ENCODE results near the gene MTX2.
"Not testable (repeated sequence)": the region's sequence is repeated elsewhere in the genome, so short reads cannot be mapped to it uniquely, and the experiment has no call there.

The MTX2 gene

DNA sequence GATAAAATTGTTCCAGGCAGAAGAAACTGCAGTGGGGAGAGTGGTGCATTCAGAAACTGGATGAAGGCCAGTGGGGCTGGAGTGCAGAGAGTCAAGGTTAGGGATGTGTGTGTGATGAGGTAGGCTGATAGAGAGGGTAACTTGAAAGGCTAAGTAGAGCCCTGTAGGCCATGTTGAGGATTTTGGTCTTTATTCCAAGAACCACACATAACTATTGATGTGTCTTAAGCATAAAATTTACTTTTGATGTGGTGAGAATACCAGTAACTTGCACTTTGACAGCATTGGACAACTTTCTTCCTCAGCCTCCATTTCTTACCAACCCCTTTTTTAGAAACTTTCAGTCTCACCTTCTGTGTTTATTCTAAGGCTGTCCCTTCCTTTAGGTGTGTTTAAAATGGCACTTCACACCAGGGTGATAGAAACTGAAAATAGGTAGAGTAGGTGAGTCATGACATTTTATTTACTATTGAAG lies 22.6 kb downstream of the MTX2 start:
- Histone ChIP-seq H3K9ac (ENCODE audit: low read length) (no peak overlapping the region), H3K27me3 (ENCODE audit: control insufficient read depth in 1 of 2, insufficient read depth in 2 of 2, low read length in 2 of 2) (no peaks in the 10 kb centered on the region)

DNA sequence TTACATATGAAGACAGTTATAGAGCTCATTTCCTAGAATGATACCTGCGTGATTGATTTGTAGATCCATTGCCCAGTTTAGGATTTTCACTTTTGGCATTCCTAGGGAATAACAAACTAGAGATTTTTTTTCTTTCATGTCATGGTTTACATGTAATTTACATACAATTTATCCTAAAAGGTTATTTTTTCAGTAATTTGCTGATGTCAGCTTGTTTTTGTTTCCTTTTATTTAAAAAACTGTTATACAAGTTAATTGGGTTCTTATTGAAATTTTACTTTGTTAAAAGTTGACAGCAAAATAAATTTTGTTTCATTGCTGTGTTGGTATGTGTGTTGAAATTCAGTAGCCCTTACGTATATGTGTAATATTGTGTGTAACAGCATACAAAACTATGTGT lies 23.4 kb downstream of the MTX2 start:
- no peak overlapping the region for H3K9ac ChIP-seq (ENCODE audit: low read length)
- no peaks in the 10 kb centered on the region for H3K27me3 ChIP-seq (ENCODE audit: control insufficient read depth in 1 of 2, insufficient read depth in 2 of 2, low read length in 2 of 2)
- H3K4me1 ChIP-seq (ENCODE audit: insufficient read depth, low read length), result peaks cover 7% of the 10 kb centered on the region
- H3K9me3 ChIP-seq (ENCODE audit: low read length), result no peaks in the 10 kb centered on the region
- no peak overlapping the region for H3K4me3 ChIP-seq (ENCODE audit: low read depth in 1 of 2, low read length in 2 of 2)
- H3K27ac ChIP-seq (ENCODE audit: low read depth, low read length), result no peak overlapping the region
- H3K36me3 ChIP-seq (ENCODE audit: insufficient read depth, low read length), result no peaks in the 10 kb centered on the region

More for the DNA sequence above, 22.6 kb downstream of the MTX2 start:
- Histone ChIP-seq H3K4me1 (ENCODE audit: insufficient read depth, low read length) (peaks cover 7% of the 10 kb centered on the region), H3K27ac (ENCODE audit: low read depth, low read length) (no peak overlapping the region), H3K9me3 (ENCODE audit: low read length) (no peaks in the 10 kb centered on the region), H3K36me3 (ENCODE audit: insufficient read depth, low read length) (no peaks in the 10 kb centered on the region), H3K4me3 (ENCODE audit: low read depth in 1 of 2, low read length in 2 of 2) (no peak overlapping the region)

DNA sequence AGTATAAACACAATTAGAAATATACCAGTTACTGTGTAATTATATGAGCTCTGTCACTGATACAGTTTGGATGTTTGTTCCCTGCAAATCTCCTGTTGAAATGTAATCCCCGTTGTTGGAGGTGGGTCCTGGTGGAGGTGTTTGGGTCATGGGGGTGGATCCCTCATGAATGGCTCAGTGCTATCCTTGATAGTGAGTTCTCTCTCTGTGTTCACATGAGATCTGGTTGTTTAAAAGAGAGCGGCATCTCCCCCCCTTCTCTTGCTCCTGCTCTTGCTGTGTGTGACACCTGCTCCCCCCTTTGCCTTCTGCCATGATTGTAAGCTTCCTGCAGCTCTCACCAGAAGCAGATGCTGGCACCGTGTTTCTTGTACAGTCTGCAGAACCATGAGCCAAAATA lies 24.1 kb downstream of the MTX2 start:
- Histone ChIP-seq H3K4me3 (ENCODE audit: low read depth in 1 of 2, low read length in 2 of 2) (no peak overlapping the region), H3K9me3 (ENCODE audit: low read length) (no peaks in the 10 kb centered on the region), H3K36me3 (ENCODE audit: insufficient read depth, low read length) (no peaks in the 10 kb centered on the region), H3K27ac (ENCODE audit: low read depth, low read length) (no peak overlapping the region), H3K27me3 (ENCODE audit: control insufficient read depth in 1 of 2, insufficient read depth in 2 of 2, low read length in 2 of 2) (no peaks in the 10 kb centered on the region), H3K4me1 (ENCODE audit: insufficient read depth, low read length) (peaks cover 7% of the 10 kb centered on the region), H3K9ac (ENCODE audit: low read length) (no peak overlapping the region)

DNA sequence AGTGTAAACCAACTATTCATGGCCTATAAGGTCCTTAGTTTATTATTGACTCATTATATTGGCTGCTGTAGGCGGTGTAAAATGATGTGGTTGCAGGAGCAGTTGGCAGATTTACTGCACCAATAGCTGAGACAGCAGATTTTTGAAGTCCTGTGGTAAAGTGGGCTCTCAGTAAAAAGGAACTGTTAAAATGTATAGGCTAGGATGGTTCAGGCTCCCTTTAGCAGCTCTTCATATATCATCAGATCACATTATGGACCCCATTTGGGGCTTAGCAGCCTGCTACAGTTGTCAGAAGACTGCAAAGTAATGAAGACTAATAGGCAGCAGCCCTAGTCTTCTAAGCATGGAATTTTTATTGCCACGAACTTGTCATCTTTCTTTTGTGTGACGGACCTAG lies 27.8 kb downstream of the MTX2 start:
- H3K4me3 ChIP-seq (ENCODE audit: low read depth in 1 of 2, low read length in 2 of 2), result no peak overlapping the region
- no peak overlapping the region for H3K9ac ChIP-seq (ENCODE audit: low read length)
- H3K36me3 ChIP-seq (ENCODE audit: insufficient read depth, low read length), result no peaks in the 10 kb centered on the region
- no peak overlapping the region for H3K27ac ChIP-seq (ENCODE audit: low read depth, low read length)
- no peaks in the 10 kb centered on the region for H3K9me3 ChIP-seq (ENCODE audit: low read length)
- H3K27me3 ChIP-seq (ENCODE audit: control insufficient read depth in 1 of 2, insufficient read depth in 2 of 2, low read length in 2 of 2), result no peaks in the 10 kb centered on the region
- H3K4me1 ChIP-seq (ENCODE audit: insufficient read depth, low read length), result no peaks in the 10 kb centered on the region

DNA sequence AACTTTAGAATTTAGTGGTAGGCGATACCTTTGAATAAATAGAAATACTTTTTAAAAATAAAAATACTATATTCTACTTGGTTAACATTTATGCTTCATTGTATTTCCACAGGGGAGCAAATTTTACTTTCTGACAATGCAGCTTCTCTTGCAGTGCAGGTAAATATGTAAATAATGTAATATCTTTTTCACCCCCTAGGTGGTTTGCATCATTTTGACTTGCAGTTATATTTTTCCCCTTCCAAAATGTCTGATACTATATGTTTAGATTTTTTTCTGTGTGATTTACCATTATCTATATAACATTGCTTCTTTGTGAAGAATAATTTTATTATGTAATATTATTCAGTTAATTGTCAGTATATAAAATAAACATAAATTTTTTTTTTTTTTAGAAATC lies 28.5 kb downstream of the MTX2 start:
- Histone ChIP-seq H3K4me1 (ENCODE audit: insufficient read depth, low read length) (no peaks in the 10 kb centered on the region), H3K4me3 (ENCODE audit: low read depth in 1 of 2, low read length in 2 of 2) (no peak overlapping the region), H3K27ac (ENCODE audit: low read depth, low read length) (no peak overlapping the region), H3K27me3 (ENCODE audit: control insufficient read depth in 1 of 2, insufficient read depth in 2 of 2, low read length in 2 of 2) (no peaks in the 10 kb centered on the region), H3K9me3 (ENCODE audit: low read length) (no peaks in the 10 kb centered on the region), H3K9ac (ENCODE audit: low read length) (no peak overlapping the region), H3K36me3 (ENCODE audit: insufficient read depth, low read length) (no peaks in the 10 kb centered on the region)

DNA sequence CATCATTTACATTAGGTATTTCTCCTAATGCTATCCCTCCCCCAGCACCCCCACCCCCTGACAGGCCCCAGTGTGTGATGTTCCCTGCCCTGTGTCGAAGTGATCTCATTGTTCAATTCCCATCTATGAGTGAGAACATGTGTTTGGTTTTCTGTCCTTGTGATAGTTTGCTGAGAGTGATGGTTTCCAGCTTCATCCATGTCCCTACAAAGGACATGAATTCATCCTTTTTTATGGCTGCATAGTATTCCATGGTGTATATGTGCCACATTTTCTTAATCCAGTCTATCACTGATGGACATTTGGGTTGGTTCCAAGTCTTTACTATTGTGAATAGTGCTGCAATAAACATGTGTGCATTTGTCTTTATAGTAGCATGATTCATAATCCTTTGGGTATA lies 36.8 kb downstream of the MTX2 start:
- H3K9ac ChIP-seq (ENCODE audit: low read length); H3K9me3 ChIP-seq (ENCODE audit: low read length); H3K27ac ChIP-seq (ENCODE audit: low read depth, low read length); H3K36me3 ChIP-seq (ENCODE audit: insufficient read depth, low read length); H3K4me3 ChIP-seq (ENCODE audit: low read depth in 1 of 2, low read length in 2 of 2); H3K4me1 ChIP-seq (ENCODE audit: insufficient read depth, low read length); H3K27me3 ChIP-seq (ENCODE audit: control insufficient read depth in 1 of 2, insufficient read depth in 2 of 2, low read length in 2 of 2): not testable (repeated sequence)

DNA sequence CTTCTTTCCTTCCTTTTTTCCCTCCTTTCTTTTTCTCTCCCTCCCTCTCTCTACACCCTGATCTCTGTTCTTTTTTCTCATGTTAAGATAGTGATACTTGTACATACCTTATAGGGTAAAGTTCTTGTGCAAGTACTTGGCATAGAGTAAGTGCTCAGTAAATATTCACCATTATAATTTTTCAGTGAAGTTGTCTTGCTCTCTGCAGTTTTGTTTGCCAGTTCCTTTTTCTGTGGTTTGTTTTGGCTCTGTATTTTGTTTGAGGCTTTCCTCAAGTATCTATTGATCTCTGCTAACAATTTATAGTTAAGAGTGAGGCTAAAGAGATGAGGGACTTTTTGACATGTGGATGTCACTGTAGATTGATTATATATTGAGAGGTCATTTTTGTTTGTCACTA lies 48.0 kb downstream of the MTX2 start:
- H3K9me3 ChIP-seq (ENCODE audit: low read length), result no peaks in the 10 kb centered on the region
- peaks cover 8% of the 10 kb centered on the region for H3K4me1 ChIP-seq (ENCODE audit: insufficient read depth, low read length)
- H3K27ac ChIP-seq (ENCODE audit: low read depth, low read length), result no peak overlapping the region
- no peak overlapping the region for H3K9ac ChIP-seq (ENCODE audit: low read length)
- peaks cover 7% of the 10 kb centered on the region for H3K36me3 ChIP-seq (ENCODE audit: insufficient read depth, low read length)
- no peaks in the 10 kb centered on the region for H3K27me3 ChIP-seq (ENCODE audit: control insufficient read depth in 1 of 2, insufficient read depth in 2 of 2, low read length in 2 of 2)
- H3K4me3 ChIP-seq (ENCODE audit: low read depth in 1 of 2, low read length in 2 of 2), result no peak overlapping the region

DNA sequence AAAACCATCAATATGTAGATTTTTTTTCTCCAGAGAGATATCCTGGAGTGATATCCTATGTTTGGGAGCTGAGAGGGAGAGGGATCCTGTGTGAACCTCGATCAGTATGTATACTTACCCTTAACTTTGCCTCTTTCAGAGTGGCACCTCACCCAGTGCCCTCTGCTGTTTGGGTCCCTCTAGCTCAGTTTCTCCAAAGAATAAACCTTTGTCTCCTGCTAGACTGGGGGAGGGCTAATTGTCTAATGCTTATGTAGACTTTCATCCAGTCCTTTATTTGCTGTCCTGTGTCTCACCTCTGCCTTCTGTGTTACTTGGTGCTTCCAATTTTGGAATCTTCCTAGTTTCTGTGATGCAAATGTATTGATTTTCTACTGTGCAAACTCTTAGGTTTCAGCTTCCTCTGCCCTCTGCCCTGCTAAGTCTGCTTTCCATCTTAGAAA lies 48.4 kb downstream of the MTX2 start:
- H3K9ac ChIP-seq (ENCODE audit: low read length), result no peak overlapping the region

DNA sequence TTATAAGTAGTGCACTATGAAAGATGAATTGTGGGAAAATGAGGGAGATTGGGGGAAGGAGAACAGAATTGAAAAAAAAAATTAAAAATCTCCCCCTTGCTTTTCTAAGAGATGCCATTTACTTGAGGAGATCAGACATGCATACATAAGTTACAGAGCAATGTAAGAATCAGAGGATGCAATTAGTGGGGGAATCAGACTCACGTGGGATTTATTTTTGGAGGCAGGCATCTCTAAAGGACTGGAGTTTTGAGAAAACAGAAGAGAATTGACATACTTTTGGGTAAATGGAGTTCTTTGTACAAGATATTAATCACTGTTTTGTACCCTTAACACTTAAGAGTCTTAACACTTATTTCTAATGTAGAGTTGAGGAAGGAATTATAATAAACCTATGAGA lies 52.7 kb downstream of the MTX2 start:
- H3K36me3 ChIP-seq (ENCODE audit: insufficient read depth, low read length), result no peaks in the 10 kb centered on the region
- H3K27me3 ChIP-seq (ENCODE audit: control insufficient read depth in 1 of 2, insufficient read depth in 2 of 2, low read length in 2 of 2), result no peaks in the 10 kb centered on the region
- H3K9ac ChIP-seq (ENCODE audit: low read length), result no peak overlapping the region
- no peak overlapping the region for H3K4me3 ChIP-seq (ENCODE audit: low read depth in 1 of 2, low read length in 2 of 2)
- H3K9me3 ChIP-seq (ENCODE audit: low read length), result no peaks in the 10 kb centered on the region
- peaks cover 8% of the 10 kb centered on the region for H3K4me1 ChIP-seq (ENCODE audit: insufficient read depth, low read length)
- no peak overlapping the region for H3K27ac ChIP-seq (ENCODE audit: low read depth, low read length)

More for the DNA sequence above, 48.4 kb downstream of the MTX2 start:
- H3K27ac ChIP-seq (ENCODE audit: low read depth, low read length), result no peak overlapping the region
- H3K4me1 ChIP-seq (ENCODE audit: insufficient read depth, low read length), result peaks cover 8% of the 10 kb centered on the region
- H3K27me3 ChIP-seq (ENCODE audit: control insufficient read depth in 1 of 2, insufficient read depth in 2 of 2, low read length in 2 of 2), result no peaks in the 10 kb centered on the region
- no peaks in the 10 kb centered on the region for H3K9me3 ChIP-seq (ENCODE audit: low read length)
- no peak overlapping the region for H3K4me3 ChIP-seq (ENCODE audit: low read depth in 1 of 2, low read length in 2 of 2)
- peaks cover 7% of the 10 kb centered on the region for H3K36me3 ChIP-seq (ENCODE audit: insufficient read depth, low read length)

DNA sequence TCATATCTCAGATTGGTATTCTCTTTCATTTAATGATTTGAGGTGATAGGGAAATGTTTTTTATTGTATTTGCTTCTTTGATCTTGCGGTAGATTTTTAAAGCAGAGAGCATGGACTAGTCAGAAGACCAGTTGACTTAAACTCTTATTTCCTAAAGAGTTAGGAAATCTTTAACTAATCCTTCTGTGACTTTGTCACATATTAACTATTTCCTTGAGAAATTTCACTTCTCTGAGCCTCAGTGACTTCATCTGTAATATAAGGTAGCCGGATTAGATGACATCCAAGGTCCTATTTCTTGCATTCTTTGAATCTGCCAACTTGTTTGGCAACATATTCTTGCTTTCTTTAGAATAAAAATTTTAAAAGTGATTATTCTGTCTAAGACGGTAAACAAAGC lies 55.6 kb downstream of the MTX2 start:
- Histone ChIP-seq H3K4me3 (ENCODE audit: low read depth in 1 of 2, low read length in 2 of 2) (no peak overlapping the region), H3K4me1 (ENCODE audit: insufficient read depth, low read length) (no peaks in the 10 kb centered on the region), H3K9ac (ENCODE audit: low read length) (no peak overlapping the region), H3K9me3 (ENCODE audit: low read length) (no peaks in the 10 kb centered on the region), H3K27me3 (ENCODE audit: control insufficient read depth in 1 of 2, insufficient read depth in 2 of 2, low read length in 2 of 2) (no peaks in the 10 kb centered on the region), H3K27ac (ENCODE audit: low read depth, low read length) (no peak overlapping the region), H3K36me3 (ENCODE audit: insufficient read depth, low read length) (no peaks in the 10 kb centered on the region)

DNA sequence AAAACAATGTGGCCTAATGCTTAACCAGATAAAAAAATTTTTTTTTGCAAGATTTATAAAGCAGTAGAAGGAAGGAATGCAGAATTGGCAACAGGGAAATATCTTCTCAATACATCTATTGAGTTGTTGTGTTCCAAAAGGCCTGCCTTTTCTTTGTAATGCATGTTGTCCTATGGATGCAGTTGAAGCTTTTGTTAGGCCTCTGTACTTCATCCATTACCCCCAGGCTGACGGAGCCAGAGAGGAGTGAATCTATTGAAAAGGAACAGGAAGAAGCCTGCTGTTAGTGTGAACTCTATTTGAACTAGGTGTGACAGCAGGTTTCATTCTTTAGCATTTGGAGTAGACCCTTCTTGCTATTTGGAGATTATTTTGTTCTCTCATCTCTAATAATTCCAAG lies 56.5 kb downstream of the MTX2 start:
- Histone ChIP-seq H3K4me1 (ENCODE audit: insufficient read depth, low read length) (no peaks in the 10 kb centered on the region), H3K9ac (ENCODE audit: low read length) (no peak overlapping the region), H3K4me3 (ENCODE audit: low read depth in 1 of 2, low read length in 2 of 2) (no peak overlapping the region), H3K36me3 (ENCODE audit: insufficient read depth, low read length) (no peaks in the 10 kb centered on the region), H3K27ac (ENCODE audit: low read depth, low read length) (no peak overlapping the region), H3K9me3 (ENCODE audit: low read length) (no peaks in the 10 kb centered on the region), H3K27me3 (ENCODE audit: control insufficient read depth in 1 of 2, insufficient read depth in 2 of 2, low read length in 2 of 2) (no peaks in the 10 kb centered on the region)

DNA sequence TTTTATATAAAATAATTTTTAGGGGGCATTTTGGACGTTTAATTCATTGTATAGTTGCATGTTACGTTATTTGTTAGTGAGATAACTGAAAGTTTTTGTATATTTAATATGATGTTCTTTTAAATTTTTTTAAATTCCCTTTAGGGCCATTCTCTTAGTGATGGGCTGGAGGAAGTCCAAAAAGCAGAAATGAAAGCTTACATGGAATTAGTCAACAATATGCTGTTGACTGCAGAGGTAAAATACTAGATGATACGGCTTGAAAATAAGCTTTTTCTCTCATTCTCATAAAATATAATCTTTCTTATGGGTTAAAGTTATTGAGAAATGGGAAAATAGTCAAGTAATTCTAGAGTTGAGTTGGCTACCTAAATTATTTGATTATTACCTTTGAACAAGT lies 58.9 kb downstream of the MTX2 start:
- no peak overlapping the region for H3K9ac ChIP-seq (ENCODE audit: low read length)
- H3K27me3 ChIP-seq (ENCODE audit: control insufficient read depth in 1 of 2, insufficient read depth in 2 of 2, low read length in 2 of 2), result no peaks in the 10 kb centered on the region
- H3K9me3 ChIP-seq (ENCODE audit: low read length), result no peaks in the 10 kb centered on the region
- no peak overlapping the region for H3K4me3 ChIP-seq (ENCODE audit: low read depth in 1 of 2, low read length in 2 of 2)
- H3K4me1 ChIP-seq (ENCODE audit: insufficient read depth, low read length), result no peaks in the 10 kb centered on the region
- H3K36me3 ChIP-seq (ENCODE audit: insufficient read depth, low read length), result no peaks in the 10 kb centered on the region
- H3K27ac ChIP-seq (ENCODE audit: low read depth, low read length), result no peak overlapping the region

Data from muscle layer of colon (tissue), 2 donors.